ENCODE data around the gene ZNF487. TPM values are rescaled to one million over a fixed set of nuclear protein-coding genes. Genes with fewer than 3 reads are reported as not detected.

The ZNF487 gene
- total and polyA plus RNA-seq, 2 of the 13 experiments (the other 11 are each of a cell fraction or from before 2014, with no cell fraction given) = 7.4 to 8.8 TPM

DNA sequence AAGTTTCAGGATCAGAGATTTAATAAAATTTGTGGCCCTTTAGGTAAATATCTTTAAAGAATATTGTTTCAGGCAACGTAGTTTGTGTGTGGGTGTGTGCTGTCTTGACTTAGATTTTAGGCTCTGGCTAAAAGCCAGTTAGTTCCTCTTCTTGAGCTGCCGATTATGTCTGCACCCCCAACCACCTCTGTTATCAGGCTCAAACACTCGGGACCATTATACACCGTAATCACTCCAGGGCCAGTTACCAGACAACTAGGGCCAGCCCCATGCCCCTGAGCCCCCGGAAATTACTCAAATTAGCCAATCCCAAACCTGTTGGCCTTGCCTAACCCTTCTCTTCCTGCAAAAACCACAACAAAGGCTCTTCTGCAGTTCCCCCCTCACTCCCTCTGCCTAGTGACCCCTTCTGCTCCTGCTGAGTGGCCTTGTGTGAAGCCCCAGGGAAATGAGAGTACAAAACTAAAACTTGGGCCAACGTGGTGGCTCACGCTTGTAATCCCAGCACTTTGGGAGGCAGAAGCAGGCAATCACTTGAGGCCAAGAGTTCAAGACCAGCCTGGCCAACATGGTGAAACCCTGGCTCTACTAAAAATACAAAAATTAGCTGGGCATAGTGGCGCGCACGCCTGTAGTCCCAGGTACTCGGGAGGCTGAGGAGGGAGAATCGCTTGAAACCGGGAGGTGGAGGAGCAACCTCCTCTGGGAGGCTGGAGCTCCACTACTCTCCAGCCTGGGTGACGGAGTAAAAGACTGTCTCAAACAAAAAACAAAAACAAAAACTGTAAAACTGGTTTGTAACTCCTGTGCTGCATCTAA lies 18.8 kb upstream of the ZNF487 start (continued):
- TF ChIP-seq, protein P1, sequence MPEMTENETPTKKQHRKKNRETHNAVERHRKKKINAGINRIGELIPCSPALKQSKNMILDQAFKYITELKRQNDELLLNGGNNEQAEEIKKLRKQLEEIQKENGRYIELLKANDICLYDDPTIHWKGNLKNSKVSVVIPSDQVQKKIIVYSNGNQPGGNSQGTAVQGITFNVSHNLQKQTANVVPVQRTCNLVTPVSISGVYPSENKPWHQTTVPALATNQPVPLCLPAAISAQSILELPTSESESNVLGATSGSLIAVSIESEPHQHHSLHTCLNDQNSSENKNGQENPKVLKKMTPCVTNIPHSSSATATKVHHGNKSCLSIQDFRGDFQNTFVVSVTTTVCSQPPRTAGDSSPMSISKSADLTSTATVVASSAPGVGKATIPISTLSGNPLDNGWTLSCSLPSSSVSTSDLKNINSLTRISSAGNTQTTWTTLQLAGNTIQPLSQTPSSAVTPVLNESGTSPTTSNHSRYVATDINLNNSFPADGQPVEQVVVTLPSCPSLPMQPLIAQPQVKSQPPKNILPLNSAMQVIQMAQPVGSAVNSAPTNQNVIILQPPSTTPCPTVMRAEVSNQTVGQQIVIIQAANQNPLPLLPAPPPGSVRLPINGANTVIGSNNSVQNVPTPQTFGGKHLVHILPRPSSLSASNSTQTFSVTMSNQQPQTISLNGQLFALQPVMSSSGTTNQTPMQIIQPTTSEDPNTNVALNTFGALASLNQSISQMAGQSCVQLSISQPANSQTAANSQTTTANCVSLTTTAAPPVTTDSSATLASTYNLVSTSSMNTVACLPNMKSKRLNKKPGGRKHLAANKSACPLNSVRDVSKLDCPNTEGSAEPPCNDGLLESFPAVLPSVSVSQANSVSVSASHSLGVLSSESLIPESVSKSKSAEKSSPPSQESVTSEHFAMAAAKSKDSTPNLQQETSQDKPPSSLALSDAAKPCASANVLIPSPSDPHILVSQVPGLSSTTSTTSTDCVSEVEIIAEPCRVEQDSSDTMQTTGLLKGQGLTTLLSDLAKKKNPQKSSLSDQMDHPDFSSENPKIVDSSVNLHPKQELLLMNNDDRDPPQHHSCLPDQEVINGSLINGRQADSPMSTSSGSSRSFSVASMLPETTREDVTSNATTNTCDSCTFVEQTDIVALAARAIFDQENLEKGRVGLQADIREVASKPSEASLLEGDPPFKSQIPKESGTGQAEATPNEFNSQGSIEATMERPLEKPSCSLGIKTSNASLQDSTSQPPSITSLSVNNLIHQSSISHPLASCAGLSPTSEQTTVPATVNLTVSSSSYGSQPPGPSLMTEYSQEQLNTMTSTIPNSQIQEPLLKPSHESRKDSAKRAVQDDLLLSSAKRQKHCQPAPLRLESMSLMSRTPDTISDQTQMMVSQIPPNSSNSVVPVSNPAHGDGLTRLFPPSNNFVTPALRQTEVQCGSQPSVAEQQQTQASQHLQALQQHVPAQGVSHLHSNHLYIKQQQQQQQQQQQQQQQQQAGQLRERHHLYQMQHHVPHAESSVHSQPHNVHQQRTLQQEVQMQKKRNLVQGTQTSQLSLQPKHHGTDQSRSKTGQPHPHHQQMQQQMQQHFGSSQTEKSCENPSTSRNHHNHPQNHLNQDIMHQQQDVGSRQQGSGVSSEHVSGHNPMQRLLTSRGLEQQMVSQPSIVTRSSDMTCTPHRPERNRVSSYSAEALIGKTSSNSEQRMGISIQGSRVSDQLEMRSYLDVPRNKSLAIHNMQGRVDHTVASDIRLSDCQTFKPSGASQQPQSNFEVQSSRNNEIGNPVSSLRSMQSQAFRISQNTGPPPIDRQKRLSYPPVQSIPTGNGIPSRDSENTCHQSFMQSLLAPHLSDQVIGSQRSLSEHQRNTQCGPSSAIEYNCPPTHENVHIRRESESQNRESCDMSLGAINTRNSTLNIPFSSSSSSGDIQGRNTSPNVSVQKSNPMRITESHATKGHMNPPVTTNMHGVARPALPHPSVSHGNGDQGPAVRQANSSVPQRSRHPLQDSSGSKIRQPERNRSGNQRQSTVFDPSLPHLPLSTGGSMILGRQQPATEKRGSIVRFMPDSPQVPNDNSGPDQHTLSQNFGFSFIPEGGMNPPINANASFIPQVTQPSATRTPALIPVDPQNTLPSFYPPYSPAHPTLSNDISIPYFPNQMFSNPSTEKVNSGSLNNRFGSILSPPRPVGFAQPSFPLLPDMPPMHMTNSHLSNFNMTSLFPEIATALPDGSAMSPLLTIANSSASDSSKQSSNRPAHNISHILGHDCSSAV (CRISPR knock-in tag; IDR thresholded peaks at IDR 0.05; ENCODE audit: borderline replicate concordance) = no peak
- TF ChIP-seq EZH2 (conservative IDR thresholded peaks at IDR 0.05; ENCODE audit: low read depth, low read length) (no peak), KLF11 (CRISPR knock-in tag; IDR thresholded peaks at IDR 0.05) (no peak), ZNF121 (CRISPR knock-in tag; IDR thresholded peaks at IDR 0.05) (no peak; the same call in 1 of the 2 replicates), ZNF614 (CRISPR knock-in tag; IDR thresholded peaks at IDR 0.05; ENCODE audit: borderline replicate concordance) (peak; percentile 39; the same call in 1 of the 2 replicates), HNRNPL (IDR thresholded peaks at IDR 0.05; ENCODE audit: low read depth, low read length) (no peak), ZNF414 (CRISPR knock-in tag; IDR thresholded peaks at IDR 0.05) (no peak), IKZF1 (IDR thresholded peaks at IDR 0.05) (no peak), NFATC3 (CRISPR knock-in tag; IDR thresholded peaks at IDR 0.05) (no peak), KLF13 (CRISPR knock-in tag; IDR thresholded peaks at IDR 0.05) (no peak)
- TF ChIP-seq, protein P2, sequence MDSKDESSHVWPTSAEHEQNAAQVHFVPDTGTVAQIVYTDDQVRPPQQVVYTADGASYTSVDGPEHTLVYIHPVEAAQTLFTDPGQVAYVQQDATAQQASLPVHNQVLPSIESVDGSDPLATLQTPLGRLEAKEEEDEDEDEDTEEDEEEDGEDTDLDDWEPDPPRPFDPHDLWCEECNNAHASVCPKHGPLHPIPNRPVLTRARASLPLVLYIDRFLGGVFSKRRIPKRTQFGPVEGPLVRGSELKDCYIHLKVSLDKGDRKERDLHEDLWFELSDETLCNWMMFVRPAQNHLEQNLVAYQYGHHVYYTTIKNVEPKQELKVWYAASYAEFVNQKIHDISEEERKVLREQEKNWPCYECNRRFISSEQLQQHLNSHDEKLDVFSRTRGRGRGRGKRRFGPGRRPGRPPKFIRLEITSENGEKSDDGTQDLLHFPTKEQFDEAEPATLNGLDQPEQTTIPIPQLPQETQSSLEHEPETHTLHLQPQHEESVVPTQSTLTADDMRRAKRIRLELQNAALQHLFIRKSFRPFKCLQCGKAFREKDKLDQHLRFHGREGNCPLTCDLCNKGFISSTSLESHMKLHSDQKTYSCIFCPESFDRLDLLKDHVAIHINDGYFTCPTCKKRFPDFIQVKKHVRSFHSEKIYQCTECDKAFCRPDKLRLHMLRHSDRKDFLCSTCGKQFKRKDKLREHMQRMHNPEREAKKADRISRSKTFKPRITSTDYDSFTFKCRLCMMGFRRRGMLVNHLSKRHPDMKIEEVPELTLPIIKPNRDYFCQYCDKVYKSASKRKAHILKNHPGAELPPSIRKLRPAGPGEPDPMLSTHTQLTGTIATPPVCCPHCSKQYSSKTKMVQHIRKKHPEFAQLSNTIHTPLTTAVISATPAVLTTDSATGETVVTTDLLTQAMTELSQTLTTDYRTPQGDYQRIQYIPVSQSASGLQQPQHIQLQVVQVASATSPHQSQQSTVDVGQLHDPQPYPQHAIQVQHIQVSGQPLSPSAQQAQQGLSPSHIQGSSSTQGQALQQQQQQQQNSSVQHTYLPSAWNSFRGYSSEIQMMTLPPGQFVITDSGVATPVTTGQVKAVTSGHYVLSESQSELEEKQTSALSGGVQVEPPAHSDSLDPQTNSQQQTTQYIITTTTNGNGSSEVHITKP (CRISPR knock-in tag; IDR thresholded peaks at IDR 0.05; ENCODE audit: low read depth) = peak; percentile 87
- TF ChIP-seq, protein P3, sequence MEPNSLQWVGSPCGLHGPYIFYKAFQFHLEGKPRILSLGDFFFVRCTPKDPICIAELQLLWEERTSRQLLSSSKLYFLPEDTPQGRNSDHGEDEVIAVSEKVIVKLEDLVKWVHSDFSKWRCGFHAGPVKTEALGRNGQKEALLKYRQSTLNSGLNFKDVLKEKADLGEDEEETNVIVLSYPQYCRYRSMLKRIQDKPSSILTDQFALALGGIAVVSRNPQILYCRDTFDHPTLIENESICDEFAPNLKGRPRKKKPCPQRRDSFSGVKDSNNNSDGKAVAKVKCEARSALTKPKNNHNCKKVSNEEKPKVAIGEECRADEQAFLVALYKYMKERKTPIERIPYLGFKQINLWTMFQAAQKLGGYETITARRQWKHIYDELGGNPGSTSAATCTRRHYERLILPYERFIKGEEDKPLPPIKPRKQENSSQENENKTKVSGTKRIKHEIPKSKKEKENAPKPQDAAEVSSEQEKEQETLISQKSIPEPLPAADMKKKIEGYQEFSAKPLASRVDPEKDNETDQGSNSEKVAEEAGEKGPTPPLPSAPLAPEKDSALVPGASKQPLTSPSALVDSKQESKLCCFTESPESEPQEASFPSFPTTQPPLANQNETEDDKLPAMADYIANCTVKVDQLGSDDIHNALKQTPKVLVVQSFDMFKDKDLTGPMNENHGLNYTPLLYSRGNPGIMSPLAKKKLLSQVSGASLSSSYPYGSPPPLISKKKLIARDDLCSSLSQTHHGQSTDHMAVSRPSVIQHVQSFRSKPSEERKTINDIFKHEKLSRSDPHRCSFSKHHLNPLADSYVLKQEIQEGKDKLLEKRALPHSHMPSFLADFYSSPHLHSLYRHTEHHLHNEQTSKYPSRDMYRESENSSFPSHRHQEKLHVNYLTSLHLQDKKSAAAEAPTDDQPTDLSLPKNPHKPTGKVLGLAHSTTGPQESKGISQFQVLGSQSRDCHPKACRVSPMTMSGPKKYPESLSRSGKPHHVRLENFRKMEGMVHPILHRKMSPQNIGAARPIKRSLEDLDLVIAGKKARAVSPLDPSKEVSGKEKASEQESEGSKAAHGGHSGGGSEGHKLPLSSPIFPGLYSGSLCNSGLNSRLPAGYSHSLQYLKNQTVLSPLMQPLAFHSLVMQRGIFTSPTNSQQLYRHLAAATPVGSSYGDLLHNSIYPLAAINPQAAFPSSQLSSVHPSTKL (CRISPR knock-in tag; IDR thresholded peaks at IDR 0.05) = peak; percentile 83

Measured in HepG2 (cell line).